ACC112 (cell line): ENCODE measurements around the gene GRAMD2A.

Experiments used
- H2AFZ ChIP-seq: fragments of 200-600 bp; sonication (generic); one replicate; pipeline ENCODE4 v1.6.0; 2017; ENCODE audit warnings: antibody characterized with exemption, low read length; ENCODE audit not compliant: unreplicated experiment
- H3K27ac ChIP-seq: fragments of 200-600 bp; sonication (generic); 2 replicates; pipeline ENCODE4 v1.5.1; 2014; ENCODE audit warnings: low read depth, mild to moderate bottlenecking, antibody characterized with exemption, low read length, moderate library complexity
- H3K27me3 ChIP-seq: fragments of 200-600 bp; sonication (generic); 2 replicates; pipeline ENCODE4 v1.6.1; 2014; ENCODE audit warnings: mild to moderate bottlenecking, antibody characterized with exemption, low read length, moderate library complexity, mixed read lengths; ENCODE audit not compliant: insufficient read depth
- H3K36me3 ChIP-seq: fragments of 200-600 bp; sonication (generic); 2 replicates; pipeline ENCODE4 v1.6.1; 2016; ENCODE audit warnings: mild to moderate bottlenecking, antibody characterized with exemption, low read length, moderate library complexity, mixed read lengths; ENCODE audit not compliant: insufficient read depth
- H3K4me1 ChIP-seq: fragments of 200-600 bp; sonication (generic); one replicate; pipeline ENCODE4 v1.6.1; 2016; ENCODE audit warnings: low read length, mixed read lengths; ENCODE audit not compliant: insufficient read depth, unreplicated experiment, control insufficient read depth
- H3K4me3 ChIP-seq: fragments of 200-600 bp; sonication (generic); 2 replicates; pipeline ENCODE4 v1.5.1; 2014; ENCODE audit warnings: mild to moderate bottlenecking, low read depth, low read length
- H3K79me2 ChIP-seq: fragments of 200-600 bp; sonication (generic); one replicate; pipeline ENCODE4 v1.6.0; 2016; ENCODE audit warnings: low read length; ENCODE audit not compliant: control insufficient read depth, unreplicated experiment, insufficient read depth

Gene GRAMD2A

GRCh38 chr15:72168131-72168807, 29.3 kb downstream of the GRAMD2A start:
- Histone ChIP-seq H3K79me2 (no peaks in the 10 kb centered on the region), H3K36me3 (no peaks in the 10 kb centered on the region), H3K4me1 (no peaks in the 10 kb centered on the region), H3K27me3 (0 out of 2 replicates have a peak, but pooled peaks cover 9% of the 10 kb centered on the region), H3K27ac (no peak overlapping the region), H2AFZ (no peak overlapping the region), H3K4me3 (no peak overlapping the region)

GRCh38 chr15:72167445-72167844, 30.1 kb downstream of the GRAMD2A start:
- no peaks in the 10 kb centered on the region for H3K36me3 ChIP-seq
- H2AFZ ChIP-seq: no peak overlapping the region
- H3K27ac ChIP-seq: no peak overlapping the region
- no peak overlapping the region for H3K4me3 ChIP-seq
- H3K79me2 ChIP-seq: no peaks in the 10 kb centered on the region
- 0 out of 2 replicates have a peak, but pooled peaks cover 5% of the 10 kb centered on the region for H3K27me3 ChIP-seq
- H3K4me1 ChIP-seq: no peaks in the 10 kb centered on the region

GRCh38 chr15:72166716-72167417, 30.7 kb downstream of the GRAMD2A start:
- Histone ChIP-seq H3K4me3 (no peak overlapping the region), H3K36me3 (no peaks in the 10 kb centered on the region), H2AFZ (no peak overlapping the region), H3K4me1 (no peaks in the 10 kb centered on the region), H3K27me3 (0 out of 2 replicates have a peak, but pooled peaks cover 5% of the 10 kb centered on the region), H3K79me2 (no peaks in the 10 kb centered on the region), H3K27ac (no peak overlapping the region)

GRCh38 chr15:72163719-72164118, 33.9 kb downstream of the GRAMD2A start:
- H2AFZ ChIP-seq: no peak overlapping the region
- H3K4me1 ChIP-seq: no peaks in the 10 kb centered on the region
- no peaks in the 10 kb centered on the region for H3K36me3 ChIP-seq
- no peaks in the 10 kb centered on the region for H3K79me2 ChIP-seq
- H3K4me3 ChIP-seq: no peak overlapping the region
- H3K27me3 ChIP-seq: 0 out of 2 replicates have a peak, but pooled peaks cover 5% of the 10 kb centered on the region
- H3K27ac ChIP-seq: no peak overlapping the region

GRCh38 chr15:72162569-72162968, 35.0 kb downstream of the GRAMD2A start:
- H3K27ac ChIP-seq: no peak overlapping the region
- H3K79me2 ChIP-seq: no peaks in the 10 kb centered on the region
- H3K4me3 ChIP-seq: no peak overlapping the region
- no peak overlapping the region for H2AFZ ChIP-seq
- no peaks in the 10 kb centered on the region for H3K27me3 ChIP-seq
- no peaks in the 10 kb centered on the region for H3K36me3 ChIP-seq
- H3K4me1 ChIP-seq: no peaks in the 10 kb centered on the region

GRCh38 chr15:72161361-72162132, 36.0 kb downstream of the GRAMD2A start:
- Histone ChIP-seq H3K36me3 (no peaks in the 10 kb centered on the region), H3K4me3 (no peak overlapping the region), H3K79me2 (no peaks in the 10 kb centered on the region), H2AFZ (no peak overlapping the region), H3K4me1 (no peaks in the 10 kb centered on the region), H3K27me3 (no peaks in the 10 kb centered on the region), H3K27ac (no peak overlapping the region)

GRCh38 chr15:72160696-72161245, 36.8 kb downstream of the GRAMD2A start:
- Histone ChIP-seq H2AFZ (no peak overlapping the region), H3K4me3 (no peak overlapping the region), H3K36me3 (no peaks in the 10 kb centered on the region), H3K27ac (no peak overlapping the region), H3K79me2 (no peaks in the 10 kb centered on the region), H3K4me1 (no peaks in the 10 kb centered on the region), H3K27me3 (no peaks in the 10 kb centered on the region)

- H3K27me3 ChIP-seq: no peaks in the 10 kb centered on the region
- peaks cover 7% of the 10 kb centered on the region for H3K4me1 ChIP-seq
- no peaks in the 10 kb centered on the region for H3K36me3 ChIP-seq
- no peak overlapping the region for H3K4me3 ChIP-seq
- H3K79me2 ChIP-seq: no peaks in the 10 kb centered on the region
- H2AFZ ChIP-seq: no peak overlapping the region
- no peak overlapping the region for H3K27ac ChIP-seq
Observed at GRCh38 chr15:72156928-72157327, 40.7 kb downstream of the GRAMD2A start.

GRCh38 chr15:72155635-72156616, 41.7 kb downstream of the GRAMD2A start:
- H3K27ac ChIP-seq: no peak overlapping the region
- peak overlapping the region; percentile 75 for H3K4me3 ChIP-seq
- H3K4me1 ChIP-seq: peaks cover 7% of the 10 kb centered on the region
- no peaks in the 10 kb centered on the region for H3K79me2 ChIP-seq
- H3K27me3 ChIP-seq: no peaks in the 10 kb centered on the region
- H2AFZ ChIP-seq: peak overlapping the region; percentile 84
- no peaks in the 10 kb centered on the region for H3K36me3 ChIP-seq
